ENCODE data around the gene WRAP53. TPM values are rescaled to one million over a fixed set of nuclear protein-coding genes. Genes with fewer than 3 reads are reported as not detected.

Gene WRAP53
- total and polyA plus RNA-seq, 4 donors: 3.6 to 7.3 (median 4.8) TPM

- intact Hi-C loops (cut with DNase I): loop anchor here (5.0 to 10.0 kb wide), 3 partner anchors 62 to 466 kb away; partner anchors contain the start of genes SAT2 (in 2 of the 2) and PER1 (in 1 of the 2)
- Histone ChIP-seq H3K27me3 (ENCODE audit: control insufficient read depth in 1 of 2, insufficient read depth in 2 of 2, low read length in 1 of 2) (no peaks in the 10 kb centered on the region), H3K4me3 (ENCODE audit: low read length in 2 of 2) (peak overlapping the region; percentile 13 to 30), H3K4me1 (ENCODE audit: control insufficient read depth in 1 of 2, insufficient read depth in 2 of 2, low read length in 2 of 2) (no peaks in the 10 kb centered on the region), H3K27ac (ENCODE audit: low read depth in 1 of 2, low read length in 2 of 2) (peak overlapping the region in 1 of 2 donors; percentile 34), H3K36me3 (ENCODE audit: control insufficient read depth in 1 of 2, insufficient read depth in 2 of 2, low read length in 1 of 2) (no peaks in the 10 kb centered on the region), H3K9me3 (ENCODE audit: control insufficient read depth, low read length) (no peaks in the 10 kb centered on the region)
- ATAC-seq (ENCODE audit: low FRiP score) (no peak), DNase-seq (no peak)
- WGBS, 2 donors: 9 to 14% methylated on average over 13 of the region's 13 CpGs
Measured at GRCh38 chr17:7688808-7689316, 585 bp downstream of the WRAP53 start.

GRCh38 chr17:7695586-7695985 is 7.3 kb downstream of the WRAP53 start:
- 94 to 95% methylated on average over 10 of the region's 10 CpGs for WGBS, 2 donors
- ATAC-seq (ENCODE audit: low FRiP score) (no peak), DNase-seq (no peak)
- Histone ChIP-seq H3K4me3 (ENCODE audit: low read length in 2 of 2) (no peak overlapping the region), H3K9me3 (ENCODE audit: control insufficient read depth, low read length) (no peaks in the 10 kb centered on the region), H3K27me3 (ENCODE audit: control insufficient read depth in 1 of 2, insufficient read depth in 2 of 2, low read length in 1 of 2) (no peaks in the 10 kb centered on the region), H3K27ac (ENCODE audit: low read depth in 1 of 2, low read length in 2 of 2) (no peak overlapping the region), H3K4me1 (ENCODE audit: control insufficient read depth in 1 of 2, insufficient read depth in 2 of 2, low read length in 2 of 2) (no peaks in the 10 kb centered on the region), H3K36me3 (ENCODE audit: control insufficient read depth in 1 of 2, insufficient read depth in 2 of 2, low read length in 1 of 2) (no peaks in the 10 kb centered on the region)
- intact Hi-C loops (cut with DNase I): no loop called here

GRCh38 chr17:7697828-7698588 is 9.7 kb downstream of the WRAP53 start:
- Histone ChIP-seq H3K36me3 (ENCODE audit: control insufficient read depth in 1 of 2, insufficient read depth in 2 of 2, low read length in 1 of 2) (peaks cover 0 to 5% of the 10 kb centered on the region in 2 donors), H3K27ac (ENCODE audit: low read depth in 1 of 2, low read length in 2 of 2) (no peak overlapping the region), H3K4me1 (ENCODE audit: control insufficient read depth in 1 of 2, insufficient read depth in 2 of 2, low read length in 2 of 2) (no peaks in the 10 kb centered on the region), H3K9me3 (ENCODE audit: control insufficient read depth, low read length) (no peaks in the 10 kb centered on the region), H3K4me3 (ENCODE audit: low read length in 2 of 2) (no peak overlapping the region), H3K27me3 (ENCODE audit: control insufficient read depth in 1 of 2, insufficient read depth in 2 of 2, low read length in 1 of 2) (no peaks in the 10 kb centered on the region)
- DNase-seq (peak in 1 of 2 donors; percentile 19), ATAC-seq (ENCODE audit: low FRiP score) (no peak)
- 96 to 97% methylated on average over 4 of the region's 4 CpGs for WGBS, 2 donors
- intact Hi-C loops (cut with DNase I): no loop called here

- Histone ChIP-seq H3K27ac (ENCODE audit: low read depth in 1 of 2, low read length in 2 of 2) (no peak overlapping the region), H3K36me3 (ENCODE audit: control insufficient read depth in 1 of 2, insufficient read depth in 2 of 2, low read length in 1 of 2) (peaks cover 0 to 5% of the 10 kb centered on the region in 2 donors), H3K4me3 (ENCODE audit: low read length in 2 of 2) (no peak overlapping the region), H3K4me1 (ENCODE audit: control insufficient read depth in 1 of 2, insufficient read depth in 2 of 2, low read length in 2 of 2) (no peaks in the 10 kb centered on the region), H3K27me3 (ENCODE audit: control insufficient read depth in 1 of 2, insufficient read depth in 2 of 2, low read length in 1 of 2) (no peaks in the 10 kb centered on the region), H3K9me3 (ENCODE audit: control insufficient read depth, low read length) (no peaks in the 10 kb centered on the region)
- intact Hi-C loops (cut with DNase I): no loop called here
- 96 to 98% methylated on average over 7 of the region's 7 CpGs for WGBS, 2 donors
- ATAC-seq (ENCODE audit: low FRiP score): no peak
- DNase-seq: no peak
Measured at GRCh38 chr17:7700510-7700909, 12.2 kb downstream of the WRAP53 start.

GRCh38 chr17:7701681-7702080 is 13.4 kb downstream of the WRAP53 start:
- WGBS, 2 donors: 95 to 96% methylated on average over 14 of the region's 14 CpGs

GRCh38 chr17:7702776-7703175 is 14.5 kb downstream of the WRAP53 start:
- H3K27me3 ChIP-seq (ENCODE audit: control insufficient read depth in 1 of 2, insufficient read depth in 2 of 2, low read length in 1 of 2): no peaks in the 10 kb centered on the region

More at GRCh38 chr17:7701681-7702080, 13.4 kb downstream of the WRAP53 start:
- no peak overlapping the region for H3K4me3 ChIP-seq (ENCODE audit: low read length in 2 of 2)
- H3K27ac ChIP-seq (ENCODE audit: low read depth in 1 of 2, low read length in 2 of 2): no peak overlapping the region
- intact Hi-C loops (cut with DNase I): no loop called here
- no peak for DNase-seq
- peaks cover 0 to 5% of the 10 kb centered on the region in 2 donors for H3K36me3 ChIP-seq (ENCODE audit: control insufficient read depth in 1 of 2, insufficient read depth in 2 of 2, low read length in 1 of 2)
- no peak for ATAC-seq (ENCODE audit: low FRiP score)
- H3K27me3 ChIP-seq (ENCODE audit: control insufficient read depth in 1 of 2, insufficient read depth in 2 of 2, low read length in 1 of 2): no peaks in the 10 kb centered on the region
- no peaks in the 10 kb centered on the region for H3K4me1 ChIP-seq (ENCODE audit: control insufficient read depth in 1 of 2, insufficient read depth in 2 of 2, low read length in 2 of 2)
- no peaks in the 10 kb centered on the region for H3K9me3 ChIP-seq (ENCODE audit: control insufficient read depth, low read length)

GRCh38 chr17:7703584-7704479 is 15.6 kb downstream of the WRAP53 start:
- H3K9me3 ChIP-seq (ENCODE audit: control insufficient read depth, low read length): no peaks in the 10 kb centered on the region
- peaks cover 0 to 5% of the 10 kb centered on the region in 2 donors for H3K36me3 ChIP-seq (ENCODE audit: control insufficient read depth in 1 of 2, insufficient read depth in 2 of 2, low read length in 1 of 2)
- ATAC-seq (ENCODE audit: low FRiP score) (peak; percentile 8), DNase-seq (peak in 1 of 2 donors; percentile 38)
- no peaks in the 10 kb centered on the region for H3K27me3 ChIP-seq (ENCODE audit: control insufficient read depth in 1 of 2, insufficient read depth in 2 of 2, low read length in 1 of 2)
- 20 to 24% methylated on average over 24 of the region's 24 CpGs for WGBS, 2 donors
- H3K4me3 ChIP-seq (ENCODE audit: low read length in 2 of 2): no peak overlapping the region
- H3K27ac ChIP-seq (ENCODE audit: low read depth in 1 of 2, low read length in 2 of 2): no peak overlapping the region
- no peaks in the 10 kb centered on the region for H3K4me1 ChIP-seq (ENCODE audit: control insufficient read depth in 1 of 2, insufficient read depth in 2 of 2, low read length in 2 of 2)
- intact Hi-C loops (cut with DNase I): no loop called here

More at GRCh38 chr17:7702776-7703175, 14.5 kb downstream of the WRAP53 start:
- Histone ChIP-seq H3K9me3 (ENCODE audit: control insufficient read depth, low read length) (no peaks in the 10 kb centered on the region), H3K27ac (ENCODE audit: low read depth in 1 of 2, low read length in 2 of 2) (no peak overlapping the region), H3K36me3 (ENCODE audit: control insufficient read depth in 1 of 2, insufficient read depth in 2 of 2, low read length in 1 of 2) (peaks cover 0 to 5% of the 10 kb centered on the region in 2 donors), H3K4me3 (ENCODE audit: low read length in 2 of 2) (no peak overlapping the region), H3K4me1 (ENCODE audit: control insufficient read depth in 1 of 2, insufficient read depth in 2 of 2, low read length in 2 of 2) (no peaks in the 10 kb centered on the region)
- DNase-seq (peak in 1 of 2 donors; percentile 19), ATAC-seq (ENCODE audit: low FRiP score) (peak; percentile 24)
- intact Hi-C loops (cut with DNase I): no loop called here
- WGBS, 2 donors: 93 to 94% methylated on average over 13 of the region's 13 CpGs

- H3K36me3 ChIP-seq (ENCODE audit: control insufficient read depth in 1 of 2, insufficient read depth in 2 of 2, low read length in 1 of 2): peaks cover 0 to 5% of the 10 kb centered on the region in 2 donors
- ATAC-seq (ENCODE audit: low FRiP score) (peak; percentile 34), DNase-seq (peak in 1 of 2 donors; percentile 42)
- 0 to 1% methylated on average over 32 to 45 of the region's 45 CpGs for WGBS, 2 donors
- no peak within 1 kb of the TSS for H3K27ac ChIP-seq (ENCODE audit: low read depth in 1 of 2, low read length in 2 of 2)
- no peaks in the 10 kb centered on the region for H3K27me3 ChIP-seq (ENCODE audit: control insufficient read depth in 1 of 2, insufficient read depth in 2 of 2, low read length in 1 of 2)
- H3K4me1 ChIP-seq (ENCODE audit: control insufficient read depth in 1 of 2, insufficient read depth in 2 of 2, low read length in 2 of 2): no peaks in the 10 kb centered on the region
- no peak within 1 kb of the TSS for H3K4me3 ChIP-seq (ENCODE audit: low read length in 2 of 2)
- intact Hi-C loops (cut with DNase I): no loop called here
- no peaks in the 10 kb centered on the region for H3K9me3 ChIP-seq (ENCODE audit: control insufficient read depth, low read length)
Measured at GRCh38 chr17:7704601-7705268, 16.5 kb downstream of the WRAP53 start, which contains the start of gene EFNB3. Gene EFNB3, plus strand, starts transcription at chr17:7705202. Its CDS starts 397 bp downstream, at chr17:7705599.
